NCI-H345 (cell line): ENCODE results near the gene TEX52.
"Not testable (repeated sequence)": the region's sequence is repeated elsewhere in the genome, so short reads cannot be mapped to it uniquely, and the experiment has no call there.

ENCODE experiments used
- DNase-seq: peaks from one replicate; lab custom pipeline; 2025; lab: John Stamatoyannopoulos, UW

TEX52 gene

DNA sequence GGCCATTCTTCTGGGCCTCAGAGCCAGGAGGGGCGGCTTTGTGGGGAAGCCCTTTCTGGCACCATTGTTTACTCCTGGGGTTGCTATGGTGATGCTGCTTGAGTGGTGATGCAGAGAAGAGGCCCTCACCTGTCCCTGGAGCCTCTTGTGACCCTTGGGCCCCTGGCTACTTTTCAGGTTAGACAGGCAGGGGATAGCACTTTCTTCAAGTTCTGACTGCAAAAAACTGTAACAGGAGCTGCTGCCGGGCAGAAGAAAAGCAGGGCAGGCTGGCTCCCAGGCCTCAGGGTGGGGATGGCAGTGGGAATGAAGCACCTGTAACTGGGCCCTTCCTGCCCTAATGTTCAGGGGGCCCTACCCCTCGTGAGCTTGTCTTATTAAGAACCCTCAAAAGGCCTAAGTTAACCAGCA is at the start of gene TEX52:
TSS of gene TEX52 (minus strand) at position 19 of the 411 bp plus-strand sequence. CDS start at position 6, 13 bp downstream.
- DNase-seq, result no peak

DNA sequence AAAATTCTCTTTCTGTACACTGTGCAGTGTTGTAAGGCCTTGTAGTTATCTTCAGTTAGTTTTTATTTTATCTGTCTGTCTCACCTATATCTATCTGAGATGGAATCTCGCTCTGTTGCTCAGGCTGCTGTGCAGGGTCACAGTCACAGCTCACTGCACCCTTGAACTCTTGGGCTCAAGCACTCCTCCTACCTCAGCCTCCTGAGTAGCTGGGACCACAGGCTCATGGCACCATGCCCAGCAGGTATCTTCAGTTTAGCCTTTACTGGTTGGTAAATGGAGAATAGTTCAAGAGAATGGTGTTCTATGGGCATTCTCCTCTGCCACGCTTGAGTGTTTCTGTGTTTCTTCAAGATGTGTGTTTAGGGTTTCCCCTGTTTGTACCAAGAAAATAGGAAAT is 47.4 kb upstream of the TEX52 start:
- no peak for DNase-seq

DNA sequence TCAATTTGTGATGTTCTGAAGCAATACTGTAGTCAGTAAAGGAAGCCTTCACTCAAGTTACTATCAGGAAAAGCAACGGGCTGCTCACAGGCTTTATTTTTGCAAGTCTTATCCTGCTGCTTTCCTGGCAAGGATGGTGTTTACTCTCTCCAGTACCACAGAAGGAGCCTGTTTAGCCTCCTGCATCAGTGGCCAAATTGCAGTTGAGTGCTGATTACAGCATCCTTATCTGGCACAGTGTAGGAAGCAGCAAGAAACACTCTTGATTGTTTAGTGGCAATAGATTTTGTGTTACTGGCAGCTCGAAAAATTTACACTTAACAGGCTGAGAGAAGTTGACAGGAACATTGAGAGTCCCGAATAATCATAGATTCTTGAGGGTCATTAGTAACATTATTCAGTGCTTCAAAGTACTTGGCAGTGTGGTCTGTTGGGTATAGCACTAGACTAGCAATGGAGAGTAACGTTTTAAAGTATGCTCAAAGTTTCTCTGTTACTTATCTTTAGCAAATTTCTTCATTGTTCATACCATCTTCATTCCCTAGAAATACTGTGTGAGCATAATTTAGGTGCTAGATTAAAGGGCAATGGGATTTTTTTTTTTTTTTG is 45.5 kb upstream of the TEX52 start:
- DNase-seq, result peak; percentile 59

DNA sequence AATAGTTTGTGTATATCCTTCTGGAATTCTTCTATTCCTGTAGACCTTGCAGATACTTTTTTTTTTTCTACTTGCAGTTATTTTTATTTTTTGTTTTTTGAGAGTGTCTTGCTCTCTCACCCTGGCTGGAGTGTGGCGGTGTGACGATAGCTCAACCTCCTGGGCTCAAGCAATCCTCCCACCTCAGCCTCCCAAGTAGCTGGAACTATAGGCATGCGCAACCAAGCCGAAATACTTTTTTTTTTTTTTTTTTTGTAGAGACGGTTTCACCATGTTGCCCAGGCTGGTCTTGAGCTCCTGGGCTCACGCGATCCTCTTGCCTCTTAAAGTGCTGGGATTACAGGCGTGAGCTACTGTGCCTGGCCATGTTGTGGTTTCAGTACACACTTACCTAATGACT is 43.8 kb upstream of the TEX52 start:
- DNase-seq, result no peak

DNA sequence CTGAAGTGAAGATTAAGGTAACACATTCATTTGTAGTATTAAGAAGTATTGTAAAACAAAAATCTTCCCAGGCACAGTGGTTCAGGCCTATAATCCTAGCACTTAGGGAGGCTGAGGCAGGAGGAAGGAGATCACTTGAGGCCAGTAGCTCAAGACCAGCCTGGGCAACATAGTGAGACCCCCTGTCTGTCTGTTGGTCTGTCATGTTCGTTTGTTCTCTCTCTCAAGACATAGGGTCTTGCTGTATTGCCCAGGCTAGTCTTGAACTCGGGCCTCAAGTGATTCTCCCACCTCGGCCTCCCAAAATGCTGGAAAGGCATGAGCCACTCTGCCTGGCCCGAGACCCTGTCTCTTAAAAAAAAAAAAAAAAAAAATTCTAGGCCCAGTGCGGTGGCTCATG is 40.6 kb upstream of the TEX52 start:
- no peak for DNase-seq

DNA sequence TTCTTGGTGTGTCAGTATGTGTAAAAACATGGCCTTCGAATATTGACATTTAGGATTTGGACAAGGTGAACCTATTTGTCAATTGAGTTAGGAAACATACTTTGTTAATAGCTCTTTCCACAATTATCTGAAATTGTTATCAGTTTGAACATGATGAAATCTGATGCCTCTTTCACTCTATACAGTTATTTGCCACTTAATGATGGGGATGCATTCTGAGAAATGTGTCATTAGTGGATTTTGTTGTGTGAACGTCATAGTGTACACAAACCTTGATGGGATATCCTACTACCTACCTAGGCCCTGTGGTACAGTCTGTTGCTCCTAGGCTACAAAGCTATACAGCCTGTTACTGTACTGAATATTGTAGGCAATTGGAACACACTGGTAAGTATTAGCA is 38.7 kb upstream of the TEX52 start:
- DNase-seq, result no peak

DNA sequence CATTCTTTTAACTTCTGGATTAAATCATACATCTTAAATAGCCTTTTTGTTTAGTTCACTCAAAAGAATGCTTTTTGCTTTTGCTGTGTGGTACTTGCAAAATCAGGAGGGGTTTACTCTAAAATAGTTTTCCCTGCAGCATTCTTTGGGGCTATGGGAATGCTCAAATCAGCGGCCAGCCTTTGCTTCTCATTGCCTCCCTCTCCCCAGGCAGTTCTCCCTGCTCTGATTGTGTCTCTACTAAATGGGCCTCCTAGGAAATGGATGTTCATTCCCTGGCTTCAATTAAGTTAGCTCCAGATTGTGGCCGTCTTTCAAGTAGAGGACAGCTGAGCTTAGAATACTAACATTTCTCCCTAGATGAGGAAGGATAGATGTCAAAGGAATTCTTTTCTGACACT is 38.2 kb upstream of the TEX52 start:
- no peak for DNase-seq

DNA sequence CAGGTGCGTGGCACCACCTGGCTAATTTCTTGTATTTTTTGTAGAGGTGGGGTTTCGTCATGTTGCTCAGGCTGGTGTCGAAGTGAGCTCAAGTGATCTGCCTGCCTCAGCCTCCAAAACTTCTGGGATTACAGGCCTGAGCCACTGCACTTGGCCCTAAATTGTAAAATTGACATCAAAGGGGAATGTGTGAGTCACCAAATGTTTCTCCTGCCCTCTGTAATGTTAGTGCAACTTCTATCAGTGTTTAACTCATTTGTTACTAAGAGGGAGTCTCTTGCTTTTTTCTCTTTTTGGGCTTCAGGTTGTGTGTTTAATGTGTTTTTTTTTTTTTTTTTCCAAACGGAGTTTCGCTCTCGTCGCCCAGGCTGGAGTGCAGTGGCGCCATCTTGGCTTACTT is 36.2 kb upstream of the TEX52 start:
- no peak for DNase-seq

DNA sequence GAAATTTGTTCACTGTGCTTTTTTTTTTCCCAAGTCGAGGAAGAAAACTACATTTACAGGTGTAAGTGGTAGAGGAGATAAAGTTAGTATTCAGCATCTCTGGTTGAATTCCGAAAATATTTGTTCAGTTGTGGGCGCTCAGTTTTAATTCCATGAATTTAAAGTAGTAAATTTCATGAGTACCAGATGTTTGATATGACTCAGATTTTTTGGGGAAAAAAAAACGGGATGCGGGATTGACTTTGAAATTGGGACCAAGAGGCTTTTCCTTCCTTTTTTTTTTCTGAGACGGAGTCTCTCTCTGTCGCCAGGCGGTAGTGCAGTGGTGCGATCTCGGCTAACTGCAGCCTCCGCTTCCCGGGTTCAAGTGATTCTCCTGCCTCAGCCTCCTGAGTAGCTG is 35.4 kb upstream of the TEX52 start:
- DNase-seq, result no peak

DNA sequence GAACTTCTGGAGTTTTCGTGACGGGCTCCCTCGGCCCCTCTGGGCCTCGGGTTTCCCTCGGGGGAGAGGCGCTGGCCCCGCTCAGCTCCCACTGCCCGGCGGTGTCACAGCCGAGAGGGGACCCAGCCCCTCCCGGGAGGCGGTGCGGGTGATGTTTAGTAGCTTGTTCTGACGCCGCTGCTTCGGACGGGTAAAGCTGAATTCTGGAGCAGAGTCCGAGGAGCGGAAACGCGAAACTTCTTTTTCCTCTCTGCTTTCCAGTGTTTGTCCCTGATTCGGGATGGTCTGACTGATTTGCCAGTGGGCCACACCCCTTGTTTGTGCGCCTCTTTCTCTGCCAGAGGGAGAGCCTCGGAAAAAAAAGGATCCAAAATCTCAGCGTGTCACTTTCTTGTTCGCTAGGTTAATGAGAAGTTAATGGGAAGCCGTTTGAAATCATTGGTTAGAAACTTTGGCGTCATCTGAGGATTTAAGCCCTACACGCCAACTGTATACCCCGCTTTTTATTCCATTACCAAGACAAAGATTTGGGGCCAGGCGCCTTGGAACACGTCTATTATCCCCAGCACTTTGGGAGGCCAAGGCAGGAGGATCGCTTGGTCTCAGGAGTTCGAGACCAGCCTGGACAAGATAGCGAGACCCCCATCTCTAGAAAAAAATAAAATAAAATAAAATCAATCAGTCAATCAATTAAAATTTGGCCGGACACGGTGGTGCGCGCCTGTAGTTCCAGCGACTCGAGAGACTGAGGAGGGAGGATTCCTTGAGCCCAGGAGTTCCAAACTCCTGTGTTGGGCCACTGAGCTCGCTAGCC is 34.6 kb upstream of the TEX52 start:
- peak; percentile 59 for DNase-seq

DNA sequence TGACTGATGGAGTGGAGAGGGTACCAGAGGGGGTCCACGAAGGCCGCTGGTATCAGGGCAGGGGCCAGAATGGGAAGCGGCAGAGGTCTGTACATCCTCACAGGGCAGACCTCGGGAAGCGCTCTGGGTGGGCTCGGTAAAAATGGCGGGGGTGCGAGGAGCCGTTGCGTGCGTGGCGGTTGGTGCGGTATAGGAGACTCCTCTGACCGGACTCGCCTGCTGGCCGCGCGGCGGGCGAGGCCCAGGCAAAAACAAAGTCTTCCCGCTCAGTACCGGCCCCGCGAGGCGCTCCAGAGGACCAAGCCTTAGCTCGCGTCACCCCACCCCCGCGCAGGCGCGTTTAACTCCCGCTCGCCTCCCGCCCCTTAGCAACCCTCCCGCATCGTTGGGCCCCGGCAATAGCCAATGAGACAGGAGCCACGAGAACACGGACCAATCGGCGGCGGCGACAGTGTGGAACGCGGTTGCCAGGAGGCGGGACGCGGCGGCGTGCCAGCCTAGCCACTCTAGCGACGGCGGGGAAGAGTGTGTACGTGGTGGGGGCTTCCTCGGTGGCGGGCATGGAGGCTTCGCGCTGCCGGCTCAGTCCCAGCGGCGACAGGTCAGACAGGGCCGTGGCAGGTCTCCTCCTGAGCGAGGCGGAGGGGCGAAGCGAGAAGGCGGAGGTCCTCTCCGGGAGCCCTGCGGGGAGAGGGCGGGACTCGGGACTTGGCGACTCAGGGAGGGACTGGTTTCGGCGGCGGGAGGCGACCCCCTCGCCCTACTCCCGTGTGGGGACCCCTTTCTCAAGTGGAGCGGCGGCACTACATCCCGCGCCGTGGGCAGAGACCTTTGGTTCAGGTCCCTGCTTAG is 33.8 kb upstream of the TEX52 start, which contains the start of gene TULP3:
TSS of gene TULP3 (plus strand) at position 504 of the 852 bp plus-strand sequence. CDS start at position 561, 57 bp downstream.
- DNase-seq, result peak; percentile 98

DNA sequence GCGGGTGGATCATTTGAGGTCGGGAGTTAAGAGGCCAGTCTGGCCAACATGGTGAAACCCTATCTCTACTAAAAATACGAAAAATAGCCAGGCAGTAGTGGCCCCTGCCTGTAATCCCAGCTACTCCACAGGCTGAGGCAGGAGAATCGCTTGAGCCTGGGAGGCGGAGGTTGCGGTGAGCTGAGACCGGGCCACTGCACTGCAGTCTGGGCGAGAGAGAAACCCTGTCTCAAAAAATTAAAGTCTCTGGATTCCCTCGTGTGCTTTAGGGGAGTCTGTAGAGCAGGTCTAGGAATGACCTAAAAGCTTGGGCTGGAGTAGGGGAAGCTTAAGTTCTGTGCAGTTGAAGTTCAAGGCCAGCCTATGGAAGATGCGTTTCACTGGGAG is 33.2 kb upstream of the TEX52 start:
- no peak for DNase-seq

DNA sequence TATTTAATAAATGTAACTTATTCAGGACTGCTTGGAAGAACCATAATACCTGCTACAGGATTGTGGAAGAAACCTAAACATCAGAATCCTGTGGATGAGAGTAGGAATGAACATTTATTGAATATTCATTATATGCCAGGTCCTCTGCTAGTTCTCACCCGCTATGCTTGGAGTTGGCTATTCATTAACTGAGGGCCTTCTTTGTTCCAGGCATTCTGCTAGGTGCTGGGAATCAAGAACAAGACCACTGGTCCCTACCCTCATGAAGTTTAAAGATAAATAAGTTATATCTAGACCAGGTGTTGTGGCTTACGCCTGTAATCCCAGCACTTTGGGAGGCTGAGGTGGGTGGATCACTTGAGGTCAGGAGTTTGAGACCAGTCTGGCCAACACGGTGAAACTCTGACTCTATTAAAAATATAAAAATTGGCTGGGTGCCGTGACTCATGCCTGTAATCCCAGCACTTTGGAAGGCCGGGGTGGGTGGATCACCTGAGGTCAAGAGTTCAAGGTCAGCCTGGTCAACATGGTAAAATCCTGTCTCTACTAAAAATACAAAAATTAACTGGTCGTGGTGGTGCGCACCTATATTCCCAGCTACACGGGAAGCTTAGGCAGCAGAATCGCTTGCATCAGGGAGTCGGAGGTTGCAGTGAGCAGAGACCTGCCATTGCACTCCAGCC is 30.1 kb upstream of the TEX52 start:
- no peak for DNase-seq

DNA sequence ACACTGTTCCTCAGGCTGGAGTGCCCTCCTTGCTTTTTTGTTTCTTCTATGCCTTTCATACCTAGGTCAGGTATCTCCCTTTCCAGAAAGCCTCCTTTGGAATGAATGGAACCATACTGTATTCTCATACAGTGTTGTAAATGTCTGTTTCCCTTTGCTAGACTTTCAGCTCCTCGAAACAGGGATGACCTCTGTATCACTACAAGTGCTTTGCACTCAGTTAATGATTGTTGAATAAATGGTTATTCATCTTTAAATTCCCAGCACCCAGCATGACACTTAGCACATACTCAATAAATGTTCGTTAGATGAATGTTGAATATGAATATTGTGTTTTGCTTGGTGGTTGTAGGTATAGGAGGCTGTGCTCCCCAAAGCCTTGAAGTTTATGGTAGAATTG is 28.0 kb upstream of the TEX52 start:
- DNase-seq, result no peak

DNA sequence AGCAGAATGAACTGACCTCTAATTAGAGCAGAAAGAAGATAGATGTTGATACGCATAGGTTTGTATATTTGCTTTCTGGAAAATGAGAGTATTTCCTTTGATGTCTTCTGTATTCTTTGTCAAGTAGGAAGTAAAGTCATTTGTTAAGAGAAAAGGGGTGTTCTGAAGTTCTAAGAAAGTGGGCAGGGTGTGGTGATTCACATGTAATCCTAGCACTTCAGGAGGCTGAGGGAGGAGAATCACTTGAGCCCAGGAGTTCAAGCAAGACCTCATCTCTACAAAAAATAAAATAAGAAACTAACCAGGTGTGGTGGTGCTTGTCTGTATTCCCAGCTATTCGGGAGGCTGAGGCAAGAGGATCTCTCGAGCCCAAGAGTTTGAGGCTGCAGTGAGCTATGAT is 23.0 kb upstream of the TEX52 start:
- DNase-seq, result no peak

DNA sequence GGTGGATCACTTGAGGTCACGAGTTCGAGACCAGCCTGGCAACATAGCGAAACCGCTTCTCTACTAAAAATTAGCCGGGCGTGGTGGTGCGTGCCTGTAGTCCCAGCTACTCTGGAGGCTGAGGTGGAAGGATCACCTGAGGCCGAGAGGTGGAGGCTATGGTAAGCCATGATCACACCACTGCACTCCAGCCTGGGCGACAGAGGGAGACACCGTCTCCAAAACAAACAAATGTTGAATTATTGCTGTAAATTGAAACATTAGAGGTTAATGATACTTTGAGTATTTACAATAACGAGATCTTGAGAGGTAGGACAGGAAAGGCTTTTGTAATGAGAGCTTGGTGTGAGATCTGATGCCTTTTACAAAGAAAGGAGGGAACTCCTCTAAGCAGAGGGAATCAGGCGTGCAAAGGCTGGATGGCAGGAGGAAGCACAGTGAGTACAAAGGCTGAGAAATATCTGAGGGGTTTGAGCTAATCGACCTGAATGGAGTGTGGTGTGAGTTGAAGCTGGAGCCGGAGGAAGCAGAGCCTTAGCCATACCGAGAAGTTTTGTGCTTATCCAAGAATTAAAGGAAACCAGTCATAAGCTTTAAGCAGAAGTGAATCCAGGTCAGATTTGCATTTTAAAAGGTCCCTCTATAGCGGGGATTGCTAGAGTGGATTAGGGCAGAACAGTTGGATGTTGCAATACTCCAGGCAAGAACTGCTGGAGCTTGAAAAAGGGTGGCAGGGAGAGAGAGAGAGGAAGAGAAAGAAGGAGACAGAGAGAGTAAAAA is 21.3 kb upstream of the TEX52 start:
- peak; percentile 54 for DNase-seq

DNA sequence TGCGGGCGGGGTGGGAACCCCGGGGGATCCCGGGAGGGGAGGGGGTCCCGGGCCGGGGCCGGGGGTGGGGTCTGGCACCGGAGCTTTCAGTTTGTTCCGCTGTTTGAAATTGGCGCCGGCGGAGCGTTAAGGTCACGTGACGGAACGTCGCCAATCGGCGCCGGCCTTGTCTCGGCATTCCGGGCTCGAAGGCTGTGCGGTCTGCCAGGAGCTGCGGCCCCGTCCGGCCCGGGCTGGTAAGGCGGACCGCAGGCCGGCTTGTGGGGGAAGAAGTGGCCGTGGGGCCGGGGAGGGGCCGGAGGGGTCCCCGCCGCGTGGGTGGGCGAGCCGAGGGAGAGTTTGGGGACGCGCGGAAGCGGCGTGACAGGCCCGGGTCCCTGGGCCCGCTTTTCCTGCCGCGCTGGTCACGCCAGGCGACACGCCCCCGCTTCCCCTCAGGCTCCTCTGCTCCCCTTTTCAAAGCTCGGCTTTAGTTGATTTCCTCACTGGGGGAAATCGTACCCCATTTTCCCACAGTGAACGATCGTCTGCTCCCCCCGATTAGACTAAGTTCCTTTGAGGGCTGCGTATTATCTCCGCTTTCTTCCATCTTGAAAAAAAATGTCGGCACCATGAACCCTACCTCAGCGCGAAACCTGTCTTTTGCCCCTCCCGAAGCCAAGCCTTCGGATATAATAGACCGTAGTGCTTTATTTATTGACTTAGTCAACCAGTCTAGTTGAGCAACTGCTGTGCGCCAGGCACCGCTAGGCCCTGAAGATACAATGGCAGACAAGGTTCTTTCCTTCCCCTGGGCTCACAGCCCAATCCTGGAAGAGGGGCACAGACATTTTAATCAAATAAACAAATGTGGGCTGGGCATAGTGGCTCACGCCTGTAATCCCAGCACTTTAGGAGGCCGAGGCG is 20.5 kb upstream of the TEX52 start, which contains the start of the genes FOXM1 and RHNO1:
TSS of gene FOXM1 (minus strand) at position 128 of the 906 bp plus-strand sequence. CDS start 2,696 bp downstream, outside the sequence.
TSS of gene RHNO1 (plus strand) at position 177 of the 906 bp plus-strand sequence. CDS start 8,144 bp downstream, outside the sequence.
- peak; percentile 90 for DNase-seq

DNA sequence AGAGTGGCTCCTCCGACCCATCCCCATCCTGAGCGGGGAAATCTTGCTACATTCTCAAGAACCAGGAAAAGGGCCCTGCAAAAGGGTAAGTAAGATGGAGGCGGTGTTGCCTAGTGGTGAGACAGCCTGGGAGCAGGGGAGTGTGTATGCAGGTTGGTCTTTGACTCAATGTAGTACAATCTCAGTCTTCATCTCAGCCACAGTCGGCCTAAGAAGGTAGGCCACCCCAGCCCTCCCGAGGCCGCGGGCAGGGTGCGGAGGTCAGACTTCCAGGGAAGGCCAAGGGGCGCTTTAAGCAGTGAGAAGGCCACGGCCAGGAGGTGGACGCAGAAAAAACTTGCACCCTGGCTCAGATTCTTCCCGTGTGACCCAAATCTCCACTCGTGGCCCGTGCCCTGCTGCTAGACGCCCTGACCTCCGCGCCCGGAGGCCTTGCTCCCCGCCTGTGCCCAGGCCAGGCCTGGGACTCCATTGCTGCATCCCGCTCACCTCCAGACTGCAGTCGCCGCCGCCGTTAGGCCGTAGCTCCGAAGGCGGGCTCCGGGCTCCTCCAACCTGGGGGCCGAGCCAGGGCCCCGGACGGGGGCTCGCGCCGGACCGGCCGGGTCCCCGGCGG is 19.7 kb upstream of the TEX52 start:
- DNase-seq, result no peak

DNA sequence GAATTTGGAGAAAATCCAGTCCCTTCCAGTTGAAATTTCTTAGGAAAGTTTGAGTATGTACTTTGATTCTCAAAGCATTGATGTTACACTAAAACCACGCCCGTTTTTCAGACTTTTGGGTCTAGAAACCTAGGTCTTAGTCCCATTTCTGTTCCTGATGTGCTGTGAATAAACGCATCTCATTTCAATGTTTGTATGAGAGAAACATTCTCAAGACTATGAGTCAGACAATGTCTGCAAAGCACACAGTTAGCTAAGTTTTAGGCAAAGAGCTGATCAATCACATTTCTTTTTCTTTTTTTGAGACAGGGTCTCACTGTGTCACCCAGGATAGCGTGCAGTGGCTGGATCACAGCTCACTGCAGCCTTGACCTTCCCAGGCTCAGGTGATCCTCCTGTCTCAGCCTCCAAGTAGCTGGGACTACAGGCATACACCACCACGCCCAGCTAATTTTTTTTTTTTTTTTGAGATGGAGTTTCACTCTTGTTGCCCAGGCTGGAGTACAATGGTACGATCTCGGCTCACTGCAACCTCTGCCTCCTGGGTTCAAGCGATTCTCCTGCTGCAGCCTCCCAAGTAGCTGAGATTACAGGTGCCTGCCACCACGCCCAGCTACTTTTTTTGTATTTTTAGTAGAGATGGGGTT is 12.3 kb upstream of the TEX52 start:
- not testable (repeated sequence) for DNase-seq
